ENCODE results near the gene SYT9. TPM values are rescaled to one million over a fixed set of nuclear protein-coding genes. Genes with fewer than 3 reads are reported as not detected.
A peak's percentile ranks its signal among the peaks of the same experiment; 100 is the strongest.

SYT9 gene
- total RNA-seq, 1 donor, result under 0.01 TPM

- no peak for DNase-seq (ENCODE audit: low read depth)
- H3K4me3 ChIP-seq (ENCODE audit: low read depth, low read length), result no peak overlapping the region
- TF ChIP-seq, protein P1, sequence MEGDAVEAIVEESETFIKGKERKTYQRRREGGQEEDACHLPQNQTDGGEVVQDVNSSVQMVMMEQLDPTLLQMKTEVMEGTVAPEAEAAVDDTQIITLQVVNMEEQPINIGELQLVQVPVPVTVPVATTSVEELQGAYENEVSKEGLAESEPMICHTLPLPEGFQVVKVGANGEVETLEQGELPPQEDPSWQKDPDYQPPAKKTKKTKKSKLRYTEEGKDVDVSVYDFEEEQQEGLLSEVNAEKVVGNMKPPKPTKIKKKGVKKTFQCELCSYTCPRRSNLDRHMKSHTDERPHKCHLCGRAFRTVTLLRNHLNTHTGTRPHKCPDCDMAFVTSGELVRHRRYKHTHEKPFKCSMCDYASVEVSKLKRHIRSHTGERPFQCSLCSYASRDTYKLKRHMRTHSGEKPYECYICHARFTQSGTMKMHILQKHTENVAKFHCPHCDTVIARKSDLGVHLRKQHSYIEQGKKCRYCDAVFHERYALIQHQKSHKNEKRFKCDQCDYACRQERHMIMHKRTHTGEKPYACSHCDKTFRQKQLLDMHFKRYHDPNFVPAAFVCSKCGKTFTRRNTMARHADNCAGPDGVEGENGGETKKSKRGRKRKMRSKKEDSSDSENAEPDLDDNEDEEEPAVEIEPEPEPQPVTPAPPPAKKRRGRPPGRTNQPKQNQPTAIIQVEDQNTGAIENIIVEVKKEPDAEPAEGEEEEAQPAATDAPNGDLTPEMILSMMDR (IDR thresholded peaks at IDR 0.05; ENCODE audit: insufficient read depth, low read depth, low read length), result no peak
Observed at GRCh38 chr11:7439746-7440320, 188.1 kb downstream of the SYT9 start.

- H3K4me3 ChIP-seq (ENCODE audit: low read depth, low read length), result no peak overlapping the region
- TF ChIP-seq, protein P1 (IDR thresholded peaks at IDR 0.05; ENCODE audit: insufficient read depth, low read depth, low read length), result peak; percentile 95
- DNase-seq (ENCODE audit: low read depth), result peak; percentile 39
Observed at GRCh38 chr11:7442588-7443215, 191.0 kb downstream of the SYT9 start.

GRCh38 chr11:7444091-7444981 is 192.6 kb downstream of the SYT9 start:
- TF ChIP-seq, protein P1 (IDR thresholded peaks at IDR 0.05; ENCODE audit: insufficient read depth, low read depth, low read length), result no peak
- no peak for DNase-seq (ENCODE audit: low read depth)
- no peak overlapping the region for H3K4me3 ChIP-seq (ENCODE audit: low read depth, low read length)

DNA sequence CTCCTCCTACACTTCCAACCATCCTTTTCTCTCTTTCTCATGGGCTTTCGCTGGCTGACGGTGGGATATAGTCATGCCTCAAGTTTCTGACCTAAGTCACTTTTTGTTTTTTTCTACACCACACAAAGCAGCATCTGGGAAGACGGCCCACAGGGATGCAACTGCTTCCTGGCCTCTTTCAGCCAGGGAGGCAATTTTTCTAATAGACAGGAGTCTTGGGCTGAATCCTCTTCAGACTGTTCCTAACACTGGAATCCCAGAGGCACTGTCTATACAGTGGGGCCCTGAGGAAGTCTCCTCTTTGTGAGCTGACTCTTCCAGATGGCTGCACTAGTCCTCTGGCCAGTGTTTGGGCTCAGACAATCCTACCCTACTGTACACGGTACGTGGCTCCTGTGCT is 193.9 kb downstream of the SYT9 start:
- no peak for DNase-seq (ENCODE audit: low read depth)
- no peak overlapping the region for H3K4me3 ChIP-seq (ENCODE audit: low read depth, low read length)
- TF ChIP-seq, protein P1 (IDR thresholded peaks at IDR 0.05; ENCODE audit: insufficient read depth, low read depth, low read length), result no peak

GRCh38 chr11:7448201-7448600 is 196.5 kb downstream of the SYT9 start:
- TF ChIP-seq, protein P1 (IDR thresholded peaks at IDR 0.05; ENCODE audit: insufficient read depth, low read depth, low read length), result no peak
- H3K4me3 ChIP-seq (ENCODE audit: low read depth, low read length), result no peak overlapping the region
- no peak for DNase-seq (ENCODE audit: low read depth)

DNA sequence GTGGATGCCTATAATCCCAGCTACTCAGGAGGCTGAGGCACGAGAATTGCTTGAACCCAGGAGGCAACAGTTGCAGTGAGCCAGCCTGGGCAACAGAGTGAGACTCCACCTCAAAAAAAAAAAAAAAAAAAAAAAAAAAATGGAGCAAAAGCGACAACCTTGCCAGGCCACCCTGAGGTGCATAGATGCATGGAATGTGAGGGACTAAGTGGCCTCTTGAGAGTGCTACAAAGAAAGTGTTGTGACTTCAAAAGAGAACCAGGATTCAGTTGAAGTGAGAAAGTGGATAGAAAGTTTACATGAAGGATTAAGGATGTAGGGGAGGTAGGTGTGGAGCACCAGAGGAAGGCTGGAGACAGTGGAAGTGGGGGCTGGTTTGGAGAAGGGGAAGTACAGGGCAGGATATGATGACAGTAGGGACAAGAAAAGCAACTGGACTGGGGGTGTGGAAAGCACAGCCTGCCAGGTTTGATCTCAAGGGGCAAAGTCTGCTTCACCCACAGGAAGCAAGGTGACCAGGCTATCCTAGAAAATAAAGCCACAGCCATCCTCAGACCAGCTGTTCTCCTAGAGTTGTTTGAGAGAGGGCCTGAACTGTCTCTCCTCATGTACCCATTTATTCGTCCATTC is 197.6 kb downstream of the SYT9 start:
- no peak overlapping the region for H3K4me3 ChIP-seq (ENCODE audit: low read depth, low read length)
- no peak for DNase-seq (ENCODE audit: low read depth)
- TF ChIP-seq, protein P1 (IDR thresholded peaks at IDR 0.05; ENCODE audit: insufficient read depth, low read depth, low read length), result no peak

Measured in fibroblast of villous mesenchyme (primary cell).